ENCODE data around the gene TTC9C.
"Not testable (repeated sequence)": the region's sequence is repeated elsewhere in the genome, so short reads cannot be mapped to it uniquely, and the experiment has no call there.

TTC9C gene, protein sequence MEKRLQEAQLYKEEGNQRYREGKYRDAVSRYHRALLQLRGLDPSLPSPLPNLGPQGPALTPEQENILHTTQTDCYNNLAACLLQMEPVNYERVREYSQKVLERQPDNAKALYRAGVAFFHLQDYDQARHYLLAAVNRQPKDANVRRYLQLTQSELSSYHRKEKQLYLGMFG

DNA sequence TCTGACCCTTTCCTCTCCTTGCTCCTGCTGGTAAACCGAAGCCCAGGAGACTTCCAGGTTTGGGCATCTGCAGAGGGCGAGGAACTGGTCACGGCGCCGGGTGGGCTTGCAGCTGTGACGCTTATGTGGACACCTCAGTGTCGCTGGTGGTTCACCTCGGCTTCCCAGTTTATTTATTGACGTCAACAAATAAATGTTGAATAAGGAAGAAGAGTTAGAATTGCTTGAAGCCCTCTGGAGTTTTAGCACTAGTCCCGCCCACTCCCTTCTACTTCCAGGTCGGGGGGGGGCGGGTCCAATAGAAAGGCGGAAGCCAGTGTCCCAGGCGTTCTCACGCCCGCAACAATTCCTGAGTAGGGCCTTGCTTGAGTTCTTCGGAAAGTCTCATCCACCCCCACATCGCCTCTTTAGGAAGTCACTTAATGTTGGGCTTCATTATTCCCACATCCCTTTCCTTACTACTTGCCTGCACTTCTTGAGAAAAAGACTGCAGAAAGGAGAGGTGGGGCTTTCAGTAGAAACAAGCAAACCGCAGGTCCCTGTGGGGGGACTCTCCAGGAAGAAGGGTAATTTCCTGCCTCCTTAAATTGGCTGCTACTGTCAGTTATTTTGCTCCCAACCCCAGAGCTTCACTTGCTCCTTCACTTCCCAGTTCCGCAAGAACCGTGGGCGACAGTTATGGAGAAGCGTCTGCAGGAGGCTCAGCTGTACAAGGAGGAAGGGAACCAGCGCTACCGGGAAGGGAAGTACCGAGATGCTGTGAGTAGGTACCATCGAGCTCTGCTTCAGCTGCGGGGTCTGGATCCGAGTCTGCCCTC, at the start of gene TTC9C:
TTC9C (plus strand) TSS at position 316 of the 818 bp plus-strand sequence; CDS start at position 679, 363 bp downstream.
- DNase-seq: peak; percentile 89

DNA sequence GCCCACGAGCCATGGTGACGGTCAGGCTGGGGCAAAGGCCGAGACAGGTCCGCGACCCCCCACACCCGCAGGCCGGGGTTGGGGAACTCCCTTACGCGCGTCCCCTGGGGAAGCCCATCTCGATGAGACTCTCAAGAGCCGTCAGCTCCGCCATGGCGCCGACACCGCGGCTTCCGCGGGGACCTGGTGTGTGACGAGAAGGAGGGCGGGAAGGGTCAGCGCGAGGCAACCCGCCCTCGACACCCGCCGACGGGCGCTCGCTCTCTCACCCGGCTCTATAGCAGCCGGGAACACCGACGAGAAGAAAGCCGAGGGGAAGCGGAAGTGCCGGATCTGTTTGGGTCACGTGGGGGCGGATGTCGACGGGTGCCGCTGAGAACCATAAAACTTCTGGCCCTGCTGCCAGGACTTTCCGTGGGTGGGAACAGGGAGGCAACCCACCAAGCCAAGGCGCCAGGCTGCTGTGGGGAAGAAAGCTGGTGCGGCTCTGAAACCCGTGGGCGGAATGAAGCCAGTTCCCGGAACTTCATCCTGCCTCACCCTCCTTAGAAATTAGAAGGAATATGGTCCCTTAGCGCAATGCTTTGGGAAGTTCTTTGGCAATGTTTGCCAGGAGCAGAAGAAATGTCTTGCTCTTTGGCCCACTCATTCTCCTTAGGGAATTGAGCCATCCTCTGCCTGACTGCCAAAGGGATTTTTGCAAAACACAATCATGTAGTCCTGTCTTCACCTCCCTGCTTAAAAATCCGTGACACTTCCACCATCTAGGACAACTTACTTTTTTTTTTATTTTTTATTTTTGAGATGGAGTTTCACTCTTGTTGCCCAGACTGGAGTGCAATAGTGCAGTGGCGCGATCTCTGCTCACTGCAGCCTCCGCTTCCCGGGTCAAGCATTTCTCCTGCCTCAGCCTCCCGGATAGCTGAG, 49.3 kb upstream of the TTC9C start, which contains the start of gene UBXN1:
UBXN1 (minus strand) TSS at position 304 of the 927 bp plus-strand sequence; CDS start at position 154, 150 bp downstream.
- DNase-seq: peak; percentile 89

DNA sequence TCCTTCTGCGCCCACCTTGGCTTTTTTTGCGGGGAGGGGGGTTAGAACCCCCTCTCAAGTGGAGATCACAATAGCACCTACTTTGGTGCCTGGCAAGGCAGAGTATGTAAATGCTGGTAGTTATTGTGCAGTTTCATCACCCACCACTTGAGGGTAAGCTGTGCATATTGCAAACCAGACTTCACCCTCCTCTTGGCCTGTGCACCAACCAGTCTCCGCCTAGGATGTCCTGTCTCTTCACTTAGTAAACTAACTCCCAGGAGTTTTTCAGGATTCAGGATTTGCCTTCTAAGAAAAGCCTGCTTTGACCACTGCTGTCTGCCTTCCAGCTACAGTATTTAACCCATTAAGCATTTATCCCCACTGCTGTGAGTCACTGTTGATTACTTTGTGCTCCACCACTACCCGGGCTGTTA, 47.5 kb upstream of the TTC9C start:
- no peak for DNase-seq

DNA sequence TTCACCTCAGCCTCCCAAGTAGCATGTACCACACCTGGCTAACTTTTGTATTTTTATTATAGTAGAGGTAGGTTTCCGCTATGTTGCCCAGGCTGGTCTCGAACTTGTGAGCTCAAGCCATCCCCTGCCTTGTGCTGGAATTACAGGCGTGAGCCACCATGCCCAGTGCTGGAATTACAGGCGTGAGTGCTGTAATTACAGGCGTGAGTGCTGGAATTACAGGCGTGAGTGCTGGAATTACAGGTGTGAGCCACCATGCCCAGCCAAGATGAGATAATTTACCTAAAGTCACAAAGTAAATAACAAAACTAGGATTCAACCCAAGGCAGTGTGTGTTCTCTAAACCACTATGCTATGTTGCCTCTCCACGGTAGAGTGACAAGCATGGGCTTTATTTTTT, 45.8 kb upstream of the TTC9C start:
- DNase-seq: no peak

DNA sequence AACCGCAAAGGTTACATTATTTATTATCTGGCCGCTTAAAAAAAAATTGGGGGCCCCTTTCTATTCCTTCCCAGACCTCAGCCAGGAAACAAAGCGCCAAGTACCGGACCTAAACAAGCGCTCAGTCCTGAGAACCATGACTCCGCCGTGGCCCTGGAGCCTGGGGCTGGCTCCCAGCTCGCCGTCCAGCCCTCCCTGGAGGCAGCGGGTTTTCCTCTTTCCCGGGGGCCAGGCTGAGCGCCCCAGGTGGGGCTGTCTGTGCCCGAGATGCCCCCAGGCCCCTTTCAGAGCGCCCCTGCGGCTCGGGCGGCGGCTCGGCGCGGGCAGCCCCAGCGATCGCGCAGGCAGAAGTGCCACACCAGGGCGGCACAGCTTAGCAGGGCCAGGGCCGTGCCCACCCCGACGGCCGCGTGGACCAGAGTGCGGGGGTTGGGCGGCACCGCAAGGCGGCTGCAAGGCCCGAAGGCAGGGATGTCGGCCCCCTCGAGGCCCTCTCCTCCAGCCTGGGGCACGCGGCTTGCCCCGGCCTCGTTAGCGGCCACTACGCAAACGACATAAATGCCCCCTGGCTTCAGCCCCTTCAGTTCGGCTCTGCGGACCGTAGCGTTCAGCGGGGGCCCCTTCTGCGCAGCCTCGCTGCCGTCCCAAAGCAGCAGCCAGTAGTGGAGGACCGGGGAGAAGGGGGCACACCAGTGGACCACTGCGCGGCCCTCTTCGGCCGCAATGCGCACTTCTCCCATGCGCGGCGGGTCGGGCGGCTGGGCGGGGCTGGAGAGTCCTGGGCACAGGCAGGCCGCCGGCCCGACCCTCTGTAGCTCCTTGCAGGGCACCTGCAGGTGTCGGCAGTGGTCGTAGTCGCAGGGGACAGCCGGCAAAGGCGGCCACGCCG, 40.5 kb upstream of the TTC9C start:
- no peak for DNase-seq

DNA sequence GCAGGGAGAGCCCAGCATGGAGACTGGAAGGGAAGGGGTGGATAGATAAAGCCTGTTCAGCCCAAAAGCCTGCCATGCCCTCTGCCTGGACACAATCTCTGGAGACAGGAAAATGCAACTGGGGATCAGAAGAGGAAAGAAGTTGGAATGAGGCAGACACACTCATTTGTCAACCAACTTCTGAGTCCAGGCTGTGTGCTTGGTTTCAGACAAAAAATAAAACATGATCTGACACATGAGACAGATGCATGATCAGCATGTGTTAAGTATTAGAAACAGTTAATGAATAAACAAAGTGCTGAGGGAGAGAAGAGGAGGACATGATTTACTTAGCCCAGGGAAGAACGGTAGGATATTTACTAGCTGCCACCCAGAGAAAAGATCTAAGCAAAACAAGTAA, 39.8 kb upstream of the TTC9C start:
- no peak for DNase-seq

DNA sequence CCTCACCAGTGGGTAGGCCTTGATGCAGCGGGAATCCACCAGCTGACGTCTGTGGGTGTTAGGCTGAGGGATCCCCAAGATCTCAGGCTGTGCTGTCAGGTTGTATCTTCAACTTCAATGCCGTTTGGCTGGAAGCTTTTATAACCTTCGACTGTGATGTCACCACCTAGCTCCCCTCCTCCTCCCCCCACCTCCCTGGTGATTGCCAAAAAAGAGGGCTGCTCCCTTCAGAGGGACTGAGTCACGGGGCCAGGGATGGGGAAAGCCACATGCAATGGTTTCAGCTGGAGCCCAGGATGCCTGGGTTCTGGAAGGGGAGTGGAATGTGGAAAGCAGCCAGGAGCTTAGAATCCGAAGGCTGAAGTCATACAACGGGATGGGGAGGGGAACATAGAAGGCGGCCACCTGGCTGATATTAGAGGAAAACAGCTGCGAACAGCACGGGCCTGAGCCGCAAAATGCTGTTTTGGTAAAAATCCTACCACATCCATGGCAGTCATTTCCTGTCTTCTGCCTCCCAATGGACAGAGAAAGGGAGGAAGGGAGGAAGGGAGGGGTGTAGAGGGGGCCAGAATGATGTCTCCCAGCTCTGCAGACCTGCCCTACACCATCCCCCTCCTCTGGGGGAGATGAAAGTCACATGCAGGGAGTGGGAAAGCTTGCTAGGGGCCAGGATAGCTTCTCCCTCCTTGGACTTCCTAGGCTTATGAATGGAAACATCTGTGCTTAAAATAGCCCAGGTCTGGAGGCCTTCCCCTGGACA, 38.7 kb upstream of the TTC9C start, which contains the start of gene LRRN4CL:
LRRN4CL (minus strand) TSS at position 110 of the 763 bp plus-strand sequence. CDS start 1,022 bp downstream, outside the sequence.
- no peak for DNase-seq

DNA sequence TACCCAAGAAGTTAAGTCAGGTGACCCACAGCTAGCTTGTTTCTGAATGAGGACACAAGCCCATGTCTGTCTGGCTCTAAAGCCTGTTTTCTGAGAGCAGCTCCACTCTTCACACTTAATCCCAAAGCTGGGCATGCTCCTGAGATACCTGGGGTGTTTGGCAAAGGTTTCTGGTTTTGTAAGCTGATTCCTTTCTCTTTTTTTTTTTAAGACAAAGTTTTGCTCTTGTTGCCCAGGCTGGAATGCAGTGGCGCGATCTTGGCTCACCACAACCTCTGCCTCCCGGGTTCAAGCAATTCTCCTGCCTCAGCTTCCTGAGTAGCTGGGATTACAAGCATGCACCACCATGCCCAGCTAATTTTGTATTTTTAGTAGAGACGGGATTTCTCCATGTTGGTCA, 34.7 kb upstream of the TTC9C start:
- DNase-seq: not testable (repeated sequence)

DNA sequence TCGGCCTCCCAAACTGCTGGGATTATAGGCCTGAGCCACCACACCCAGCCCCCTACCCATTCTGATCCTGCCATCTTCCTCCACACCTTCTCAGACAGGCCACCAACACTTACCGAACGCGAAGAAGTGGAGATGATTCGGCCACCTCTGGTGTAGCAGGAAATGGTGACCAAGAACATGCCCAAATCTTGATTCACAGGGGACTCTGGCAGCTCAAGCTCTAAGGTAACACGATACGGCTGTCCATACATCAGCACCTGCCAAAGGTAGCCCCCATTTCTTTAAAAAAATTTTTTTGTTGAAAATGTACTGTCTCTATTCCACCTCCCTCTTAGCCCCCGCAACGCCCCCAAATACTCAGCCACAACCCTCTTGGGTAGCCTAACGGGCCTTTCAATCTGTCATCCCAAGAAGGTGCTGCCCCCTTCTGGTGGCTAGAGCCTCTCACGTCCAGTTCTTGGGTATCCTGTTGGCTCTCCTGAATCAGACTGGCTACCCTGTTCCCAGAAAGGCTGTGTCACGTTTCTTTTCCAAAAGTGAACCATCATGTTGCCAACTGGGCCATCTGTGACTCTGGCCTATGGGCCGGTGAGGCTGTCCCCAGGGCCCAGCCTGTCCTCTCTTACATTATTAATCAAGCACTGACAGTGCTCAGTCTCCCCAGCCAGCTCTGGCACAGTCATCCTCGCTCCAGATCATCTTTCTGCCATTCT, 33.7 kb upstream of the TTC9C start:
- DNase-seq: peak; percentile 30

DNA sequence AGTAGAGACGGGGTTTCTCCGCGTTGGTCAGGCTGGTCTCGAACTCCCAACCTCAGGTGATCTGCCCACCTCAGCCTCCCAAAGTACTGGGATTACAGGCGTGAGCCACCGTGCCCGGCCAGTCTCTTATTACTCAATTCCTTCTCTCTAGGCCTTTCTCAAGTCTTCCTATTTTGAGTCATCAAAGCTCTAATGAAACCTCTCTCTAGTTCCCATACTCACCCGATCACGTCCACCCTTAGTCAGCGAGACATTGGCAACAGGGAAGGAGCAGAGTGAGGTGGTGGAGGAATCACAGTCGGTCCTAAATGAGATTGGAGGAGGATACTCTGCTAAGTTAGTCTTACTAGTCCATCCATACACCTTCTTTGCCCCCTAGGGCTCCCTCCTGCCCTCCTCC, 26.0 kb upstream of the TTC9C start:
- no peak for DNase-seq

DNA sequence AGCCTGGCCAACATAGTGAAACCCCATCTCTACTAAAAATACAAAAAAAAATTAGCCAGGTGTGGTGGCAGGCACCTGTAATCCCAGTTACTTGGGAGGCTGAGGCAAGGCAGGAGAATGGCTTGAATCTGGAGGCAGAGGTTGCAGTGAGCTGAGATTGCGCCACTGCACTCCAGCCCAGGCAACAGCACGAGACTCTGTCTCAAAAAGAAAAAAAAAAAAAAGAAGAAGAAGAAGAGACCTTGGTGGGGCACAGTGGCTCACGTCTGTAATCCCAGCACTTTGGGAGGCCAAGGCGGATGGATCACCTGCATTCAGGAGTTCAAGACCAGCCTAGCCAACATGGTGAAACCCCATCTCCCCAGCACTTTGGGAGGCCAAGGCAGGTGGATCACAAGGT, 24.4 kb upstream of the TTC9C start:
- not testable (repeated sequence) for DNase-seq

DNA sequence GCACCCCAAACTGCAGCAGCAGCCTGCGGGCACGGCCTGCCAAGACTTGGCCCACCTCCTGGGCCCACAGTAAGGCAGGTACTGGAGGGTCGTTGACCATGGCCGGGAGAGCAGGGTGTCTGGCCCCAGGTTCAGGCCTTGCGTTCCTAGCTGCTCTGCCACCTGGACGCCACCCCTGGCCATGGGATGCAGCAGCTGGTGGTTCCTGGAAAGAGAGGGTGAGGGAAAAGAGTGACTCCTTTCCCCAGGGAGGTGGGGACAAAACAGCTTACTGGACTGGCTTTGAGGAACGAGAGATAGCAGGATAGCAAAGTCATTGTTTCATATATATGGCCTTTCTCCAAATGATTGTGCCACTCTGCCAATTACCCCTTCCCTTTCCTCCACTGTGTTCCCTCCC, 22.9 kb upstream of the TTC9C start:
- DNase-seq: no peak

DNA sequence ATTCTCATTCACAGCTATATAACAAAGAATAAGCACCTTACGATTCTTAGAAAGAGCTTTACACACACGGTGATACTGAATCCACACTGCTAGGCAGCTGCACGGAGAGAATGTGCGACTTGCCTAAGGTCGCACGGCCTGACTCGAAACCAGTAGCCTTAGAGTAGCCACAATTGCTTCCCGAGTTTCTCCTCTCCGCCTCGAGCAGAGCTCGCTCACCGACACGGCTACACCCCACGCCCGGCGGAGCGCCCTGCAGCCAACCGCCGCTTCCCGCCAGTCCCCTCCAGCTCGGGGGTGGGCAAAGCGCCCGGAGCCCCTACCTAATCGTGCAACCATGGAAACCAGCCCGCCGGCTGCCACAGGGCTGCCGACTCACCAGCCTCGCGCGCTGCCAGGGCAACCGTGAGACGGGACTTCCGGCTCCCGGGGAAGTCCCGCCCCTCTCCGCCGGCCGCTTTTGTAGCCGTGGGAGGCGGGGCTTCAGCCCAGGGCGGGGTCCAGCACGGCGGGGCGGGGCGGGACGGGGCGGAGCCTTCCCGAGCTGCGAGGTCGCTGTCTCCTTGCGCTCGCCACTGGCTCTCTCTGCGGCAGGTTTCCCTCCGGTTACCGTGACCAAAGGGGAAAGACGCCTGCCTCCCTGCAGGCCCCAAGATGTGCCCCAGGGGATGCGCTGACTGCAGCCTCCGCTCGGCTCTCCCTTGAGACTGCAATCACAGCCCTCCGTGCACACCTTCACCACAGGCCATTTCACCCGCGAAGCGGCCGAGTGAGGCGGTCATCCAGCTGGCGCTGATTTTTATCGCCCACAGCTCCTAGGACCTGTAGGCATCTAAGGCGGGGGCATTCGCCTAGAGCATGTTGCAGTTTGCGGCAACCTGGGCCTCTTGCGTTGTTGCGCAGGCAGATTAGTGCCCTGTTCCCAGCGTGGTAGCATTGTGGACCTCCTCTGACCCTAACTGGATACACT, 22.1 kb upstream of the TTC9C start:
- peak; percentile 95 for DNase-seq

DNA sequence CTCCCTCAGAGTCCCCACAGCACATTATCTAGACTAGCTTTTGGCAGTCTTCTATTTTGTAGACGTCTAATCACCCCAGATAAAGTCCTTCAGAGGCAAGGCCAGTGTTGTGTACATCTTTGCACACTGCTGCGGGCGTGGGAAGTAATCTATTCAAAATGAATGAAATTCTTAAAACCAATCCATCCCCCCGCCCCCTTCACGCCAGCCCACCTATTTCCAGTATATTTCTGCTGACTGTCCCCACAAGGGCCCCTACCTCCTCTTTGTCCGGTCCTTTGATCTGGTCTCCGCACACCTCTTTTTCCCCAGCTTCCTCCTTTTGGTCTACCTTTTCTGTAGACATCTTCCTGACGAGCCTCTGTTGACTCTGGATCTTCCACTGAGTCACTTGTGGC, 21.4 kb upstream of the TTC9C start:
- no peak for DNase-seq

DNA sequence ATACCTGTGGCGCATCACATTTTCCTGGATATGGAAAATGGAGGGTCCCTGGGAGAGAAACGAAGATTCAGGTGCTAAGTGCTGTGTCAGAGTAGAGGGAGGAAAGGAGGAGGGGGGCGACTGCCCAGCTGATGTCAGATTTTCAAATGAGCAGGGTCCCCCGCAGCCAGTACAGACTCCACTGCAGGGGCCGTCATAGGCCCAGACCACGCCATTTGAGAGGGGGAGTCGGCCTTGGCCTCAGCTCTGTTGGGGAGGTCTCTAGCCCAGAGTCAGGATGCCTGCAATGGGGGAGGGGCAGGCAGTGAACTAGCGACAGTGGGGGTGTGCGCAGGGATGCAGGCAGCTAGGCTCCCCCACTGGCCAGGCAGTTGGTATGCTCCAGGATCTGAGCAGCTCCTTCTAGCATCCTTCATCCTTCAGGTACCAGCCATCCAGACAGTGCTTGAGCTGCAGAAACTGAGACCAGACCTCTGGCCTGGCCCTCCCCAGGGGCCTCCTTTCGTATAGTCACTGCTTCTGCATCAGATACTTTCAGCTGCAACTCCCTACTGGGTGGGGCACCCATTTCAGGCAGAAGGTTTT, 20.9 kb upstream of the TTC9C start, which contains the start of the genes BSCL2 and GNG3:
BSCL2 (minus strand) TSS at position 148 of the 585 bp plus-strand sequence. CDS start 229 bp downstream, outside the sequence.
GNG3 (plus strand) TSS at position 400 of the 585 bp plus-strand sequence. CDS start 620 bp downstream, outside the sequence.
- peak; percentile 95 for DNase-seq

DNA sequence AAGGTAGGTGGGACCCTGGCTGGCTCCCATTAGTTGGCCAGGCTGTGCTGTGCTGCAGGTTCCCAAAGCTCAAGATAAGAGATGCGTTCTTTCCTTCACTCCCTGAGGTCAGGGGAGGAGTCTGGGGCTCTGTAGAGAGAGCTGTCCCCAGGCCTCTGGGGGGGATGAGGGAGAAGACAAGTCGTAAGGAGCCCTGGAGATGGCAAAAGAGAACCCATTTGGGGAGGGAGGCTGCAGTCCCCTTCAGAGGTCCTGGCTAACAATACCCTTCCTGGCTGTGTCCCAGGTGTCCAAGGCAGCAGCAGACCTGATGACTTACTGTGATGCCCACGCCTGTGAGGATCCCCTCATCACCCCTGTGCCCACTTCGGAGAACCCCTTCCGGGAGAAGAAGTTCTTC, 19.9 kb upstream of the TTC9C start:
- no peak for DNase-seq

DNA sequence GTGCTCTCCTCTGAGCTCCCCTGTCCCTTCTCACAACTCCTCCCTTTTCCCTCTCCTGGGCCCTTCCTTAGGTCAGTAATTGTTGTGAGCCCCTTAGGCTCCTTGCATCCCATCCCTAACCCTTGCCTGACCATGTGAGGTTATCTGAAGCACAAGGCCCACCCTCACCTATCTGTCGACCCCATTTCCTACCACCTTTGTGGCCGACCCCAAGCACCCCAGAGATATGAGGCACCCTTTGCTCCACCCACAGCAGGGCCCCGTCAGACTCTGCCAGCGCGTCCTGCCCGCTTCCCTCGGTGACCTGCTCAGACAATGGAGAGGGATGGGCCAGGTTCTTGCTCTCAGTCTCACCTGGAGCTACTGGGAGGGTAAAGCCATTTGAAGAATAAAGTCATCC, 19.5 kb upstream of the TTC9C start:
- peak; percentile 57 for DNase-seq

DNA sequence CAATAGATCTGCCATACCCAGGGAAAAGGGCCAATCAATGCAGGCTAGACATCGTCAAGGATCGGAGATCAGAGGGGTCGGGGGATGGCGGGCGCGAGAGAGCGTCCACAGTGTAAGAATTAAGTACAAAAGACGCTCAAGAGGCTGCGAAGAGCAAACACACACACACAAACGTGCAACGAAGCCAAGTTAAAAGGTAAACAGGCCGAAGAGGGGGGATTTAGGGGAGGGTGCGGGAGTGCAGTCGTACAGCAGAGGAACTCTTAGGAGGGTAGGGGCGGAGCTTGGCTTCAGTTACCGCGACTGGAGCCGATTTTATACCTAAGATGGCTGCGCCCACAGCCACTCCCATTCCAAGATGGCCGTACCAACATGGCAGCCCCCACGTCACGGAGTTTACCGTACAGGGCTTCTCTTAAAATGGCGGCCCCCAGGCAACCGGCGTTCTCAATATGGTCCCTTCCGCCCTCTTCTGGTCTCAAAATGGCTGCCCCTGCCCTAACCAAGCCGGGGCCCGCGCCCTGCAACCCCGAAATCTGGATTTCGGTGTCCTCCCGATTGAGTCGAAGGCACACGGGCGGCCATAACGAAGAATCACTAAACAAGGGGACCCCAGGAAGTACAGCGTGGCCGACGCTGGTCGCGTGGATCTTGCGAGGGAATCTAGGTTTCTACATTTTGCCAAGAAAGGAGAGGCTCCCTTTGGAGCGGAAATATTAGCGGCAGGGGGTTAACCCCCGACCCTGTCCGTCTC, 18.9 kb upstream of the TTC9C start:
- DNase-seq: peak; percentile 98
